ENCODE data around the gene DEPDC7. TPM values are rescaled to one million over a fixed set of nuclear protein-coding genes. Genes with fewer than 3 reads are reported as not detected.

DEPDC7 gene
- total RNA-seq, 3 donors from 2014 or later, result 0.59 to 0.98 (median 0.64) TPM

DNA sequence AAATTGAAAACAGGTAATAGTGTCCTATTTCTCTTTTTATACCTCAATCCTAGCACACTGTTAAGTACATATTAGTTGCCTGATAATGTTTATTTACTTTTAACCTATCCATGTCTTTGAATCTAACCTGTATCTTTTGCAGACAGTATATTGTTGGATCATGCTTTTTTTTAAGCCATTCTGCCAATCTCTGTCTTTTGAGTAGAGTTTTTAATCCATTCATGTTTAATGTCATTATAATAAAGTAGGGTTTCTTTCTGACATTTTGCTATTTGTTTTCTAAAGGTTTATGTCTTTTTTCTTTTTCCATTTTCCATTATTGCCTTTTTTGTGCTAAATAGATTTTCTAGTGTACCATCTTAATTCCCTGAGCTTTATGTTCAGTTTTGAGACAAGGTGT is 23.8 kb upstream of the DEPDC7 start:
- Histone ChIP-seq H3K27ac (no peak overlapping the region), H3K27me3 (no peaks in the 10 kb centered on the region), H3K9me3 (peaks cover 0 to 15% of the 10 kb centered on the region in 2 donors), H3K36me3 (no peaks in the 10 kb centered on the region), H3K4me1 (no peaks in the 10 kb centered on the region), H3K4me3 (no peak overlapping the region)
- no peak for DNase-seq (ENCODE audit: low spot score in 2 of 2)
- intact Hi-C loops (cut with DNase I; ENCODE audit: low total_unique reads), result no loop called here
- TF ChIP-seq POLR2AphosphoS5 (IDR thresholded peaks at IDR 0.05) (no peak), POLR2A (IDR thresholded peaks at IDR 0.05) (no peak)
- TF ChIP-seq, protein P1, sequence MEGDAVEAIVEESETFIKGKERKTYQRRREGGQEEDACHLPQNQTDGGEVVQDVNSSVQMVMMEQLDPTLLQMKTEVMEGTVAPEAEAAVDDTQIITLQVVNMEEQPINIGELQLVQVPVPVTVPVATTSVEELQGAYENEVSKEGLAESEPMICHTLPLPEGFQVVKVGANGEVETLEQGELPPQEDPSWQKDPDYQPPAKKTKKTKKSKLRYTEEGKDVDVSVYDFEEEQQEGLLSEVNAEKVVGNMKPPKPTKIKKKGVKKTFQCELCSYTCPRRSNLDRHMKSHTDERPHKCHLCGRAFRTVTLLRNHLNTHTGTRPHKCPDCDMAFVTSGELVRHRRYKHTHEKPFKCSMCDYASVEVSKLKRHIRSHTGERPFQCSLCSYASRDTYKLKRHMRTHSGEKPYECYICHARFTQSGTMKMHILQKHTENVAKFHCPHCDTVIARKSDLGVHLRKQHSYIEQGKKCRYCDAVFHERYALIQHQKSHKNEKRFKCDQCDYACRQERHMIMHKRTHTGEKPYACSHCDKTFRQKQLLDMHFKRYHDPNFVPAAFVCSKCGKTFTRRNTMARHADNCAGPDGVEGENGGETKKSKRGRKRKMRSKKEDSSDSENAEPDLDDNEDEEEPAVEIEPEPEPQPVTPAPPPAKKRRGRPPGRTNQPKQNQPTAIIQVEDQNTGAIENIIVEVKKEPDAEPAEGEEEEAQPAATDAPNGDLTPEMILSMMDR (IDR thresholded peaks at IDR 0.05), result no peak

DNA sequence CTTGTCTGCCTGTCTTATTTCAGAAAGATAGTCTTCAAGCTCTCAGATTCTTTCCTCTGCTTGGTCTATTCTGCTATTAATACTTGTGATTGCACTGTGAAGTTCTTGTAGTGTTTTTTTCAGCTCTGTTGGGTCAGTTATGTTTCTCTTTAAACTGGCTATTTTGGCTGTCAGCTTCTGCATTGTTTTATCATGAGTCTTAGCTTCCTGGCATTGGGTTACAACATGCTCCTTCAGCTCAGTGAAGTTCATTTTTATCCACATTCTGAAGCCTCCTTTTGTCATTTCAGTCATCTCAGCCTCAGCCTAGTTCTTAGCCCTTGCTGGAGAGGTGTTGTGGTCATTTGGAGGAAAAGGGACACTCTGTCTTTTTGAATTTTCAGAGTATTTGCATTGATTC is 15.5 kb upstream of the DEPDC7 start:
- no peaks in the 10 kb centered on the region for H3K36me3 ChIP-seq
- H3K4me1 ChIP-seq, result no peaks in the 10 kb centered on the region
- H3K27ac ChIP-seq, result no peak overlapping the region
- DNase-seq (ENCODE audit: low spot score in 2 of 2), result no peak
- TF ChIP-seq POLR2A (IDR thresholded peaks at IDR 0.05), result no peak
- no peak for TF ChIP-seq POLR2AphosphoS5 (IDR thresholded peaks at IDR 0.05)
- TF ChIP-seq, protein P1 (IDR thresholded peaks at IDR 0.05), result no peak
- intact Hi-C loops (cut with DNase I; ENCODE audit: low total_unique reads), result no loop called here
- no peak overlapping the region for H3K4me3 ChIP-seq
- no peaks in the 10 kb centered on the region for H3K9me3 ChIP-seq
- no peaks in the 10 kb centered on the region for H3K27me3 ChIP-seq

DNA sequence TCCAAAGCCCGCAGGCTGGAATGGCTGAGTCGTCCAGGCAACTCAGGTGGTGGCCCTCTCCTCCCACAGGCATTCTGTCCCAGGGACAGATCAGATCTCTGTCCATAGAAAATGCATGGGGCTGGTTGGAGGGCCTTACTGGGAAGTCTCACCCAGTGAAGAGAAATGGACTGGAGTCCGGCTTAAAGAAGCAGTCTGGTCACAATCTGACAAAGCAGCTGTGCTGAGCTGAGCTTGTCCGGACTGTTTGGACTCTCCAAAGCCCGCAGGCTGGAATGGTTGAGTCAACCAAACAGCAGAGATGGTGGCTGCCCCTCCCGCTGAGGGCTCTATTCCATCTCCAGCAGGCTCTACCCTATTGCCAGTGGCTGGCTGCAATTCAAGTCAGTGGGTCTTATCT is 14.4 kb upstream of the DEPDC7 start:
- H3K27me3 ChIP-seq, result no peaks in the 10 kb centered on the region
- no peaks in the 10 kb centered on the region for H3K9me3 ChIP-seq
- intact Hi-C loops (cut with DNase I; ENCODE audit: low total_unique reads), result no loop called here
- H3K27ac ChIP-seq, result no peak overlapping the region
- DNase-seq (ENCODE audit: low spot score in 2 of 2), result no peak
- H3K36me3 ChIP-seq, result no peaks in the 10 kb centered on the region
- no peak overlapping the region for H3K4me3 ChIP-seq
- TF ChIP-seq, protein P1 (IDR thresholded peaks at IDR 0.05), result no peak
- TF ChIP-seq POLR2A (IDR thresholded peaks at IDR 0.05), result no peak
- TF ChIP-seq POLR2AphosphoS5 (IDR thresholded peaks at IDR 0.05), result no peak
- no peaks in the 10 kb centered on the region for H3K4me1 ChIP-seq

DNA sequence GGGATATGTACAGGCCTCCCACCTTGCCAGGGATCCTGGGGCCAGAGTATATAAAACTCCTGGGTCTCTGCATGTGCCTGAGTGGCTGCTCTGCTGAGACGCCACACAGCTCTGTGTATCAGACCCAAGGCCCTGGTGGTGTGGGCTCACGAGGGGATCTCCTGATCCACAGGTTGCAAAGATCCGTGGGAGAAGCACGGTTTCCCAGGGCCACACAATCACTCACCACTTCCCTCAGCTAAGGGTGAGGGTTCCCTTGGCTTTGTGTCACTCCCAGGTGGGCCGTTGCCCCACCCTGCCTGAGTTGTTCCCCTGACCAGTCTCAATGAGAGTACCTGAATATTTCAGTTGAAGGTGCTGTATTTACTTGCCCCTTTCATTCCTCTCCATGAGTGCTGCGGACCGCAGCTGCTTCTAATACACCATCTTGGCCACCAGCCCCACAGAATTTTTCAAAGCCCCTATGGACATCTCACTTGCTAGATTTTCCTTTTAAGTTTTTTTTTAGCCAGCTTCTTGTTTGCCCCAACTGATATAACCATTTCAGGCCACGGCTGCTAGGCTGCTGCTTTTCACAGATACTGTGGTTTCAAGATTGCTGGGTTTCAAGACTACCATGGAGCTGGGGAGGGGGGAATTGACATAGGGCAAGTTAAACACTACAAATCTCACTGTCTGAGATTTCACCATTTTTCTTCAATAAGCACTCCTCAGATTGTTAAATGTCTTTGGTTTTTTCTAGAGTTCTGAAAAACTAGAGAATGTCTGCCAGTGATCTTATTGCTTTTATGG is 13.7 kb upstream of the DEPDC7 start:
- TF ChIP-seq POLR2A (IDR thresholded peaks at IDR 0.05) (no peak), POLR2AphosphoS5 (IDR thresholded peaks at IDR 0.05) (no peak)
- TF ChIP-seq, protein P1 (IDR thresholded peaks at IDR 0.05), result no peak
- DNase-seq (ENCODE audit: low spot score in 2 of 2), result no peak
- Histone ChIP-seq H3K36me3 (no peaks in the 10 kb centered on the region), H3K9me3 (no peaks in the 10 kb centered on the region), H3K27me3 (no peaks in the 10 kb centered on the region), H3K4me3 (no peak overlapping the region), H3K4me1 (no peaks in the 10 kb centered on the region), H3K27ac (no peak overlapping the region)
- intact Hi-C loops (cut with DNase I; ENCODE audit: low total_unique reads), result no loop called here

DNA sequence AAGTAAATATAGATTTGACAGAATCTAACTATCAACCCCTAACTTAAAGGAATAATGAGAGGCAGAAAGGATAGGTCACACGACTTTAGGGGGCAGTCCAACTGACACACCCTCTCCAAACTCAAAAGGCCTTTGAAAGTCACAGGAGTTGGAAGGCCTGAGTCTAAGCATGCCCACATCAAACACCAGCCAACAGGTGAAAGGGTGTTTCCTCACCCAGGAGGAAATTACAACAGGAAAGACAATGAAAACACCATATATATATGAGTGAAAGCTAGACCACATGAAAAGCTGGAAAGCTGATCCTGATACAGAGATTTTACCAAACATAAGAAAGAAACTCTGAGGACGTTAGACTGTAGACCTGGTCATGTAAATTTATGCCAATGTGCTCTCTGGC is 10.5 kb upstream of the DEPDC7 start:
- Histone ChIP-seq H3K9me3 (no peaks in the 10 kb centered on the region), H3K27me3 (no peaks in the 10 kb centered on the region), H3K27ac (no peak overlapping the region), H3K36me3 (no peaks in the 10 kb centered on the region), H3K4me1 (no peaks in the 10 kb centered on the region), H3K4me3 (no peak overlapping the region)
- DNase-seq (ENCODE audit: low spot score in 2 of 2), result no peak
- intact Hi-C loops (cut with DNase I; ENCODE audit: low total_unique reads), result no loop called here
- TF ChIP-seq POLR2A (IDR thresholded peaks at IDR 0.05), result no peak
- TF ChIP-seq, protein P1 (IDR thresholded peaks at IDR 0.05), result no peak
- TF ChIP-seq POLR2AphosphoS5 (IDR thresholded peaks at IDR 0.05), result no peak

All from breast epithelium (tissue), 4 donors.